SK-N-SH (cell line): ENCODE results near the gene C16orf74. TPM values are rescaled to one million over a fixed set of nuclear protein-coding genes. Genes with fewer than 3 reads are reported as not detected.

Experiments used
- CTCF ChIA-PET: fragments of 300-600, 350-600 bp; formaldehyde crosslinking; extraction: SDS; loops from one replicate; lab custom pipeline; 2021; lab: Yijun Ruan, JAX
- POLR2A ChIA-PET: fragments of 350-600 bp; sonication (Branson Sonifier 250); formaldehyde crosslinking; extraction: SDS; loops from one replicate; lab custom pipeline; 2020; ENCODE audit warnings: antibody characterized with exemption, inconsistent platforms; lab: Yijun Ruan, JAX
- DNase-seq: peaks from one replicate; pipeline ENCODE4 v3.0.0; 2012
- H2AFZ ChIP-seq: fragments of 200-600 bp; sonication (generic); 2 replicates; pipeline ENCODE4 v1.8.1; 2016; ENCODE audit warnings: antibody characterized with exemption, mild to moderate bottlenecking, low read depth
- H3F3A ChIP-seq: fragments of 200-600 bp; sonication (generic); replicated peaks from 2 replicates; pipeline ENCODE3; 2016; ENCODE audit warnings: antibody characterized with exemption, mild to moderate bottlenecking; ENCODE audit not compliant: insufficient read depth
- H3K27ac ChIP-seq, 2 experiments: fragments of 200-500 bp in 1 of 2; fragments of 200-600 bp in 1 of 2; sonication (Bioruptor generic) in 1 of 2; sonication (generic), shearing (Covaris generic) in 1 of 2; 2 replicates each; pipeline versions ENCODE4 v1.5.1 to v1.6.1; 2014 to 2016; ENCODE audit warnings: low read depth in 2 of 2, inconsistent platforms in 1 of 2, low read length in 1 of 2, mild to moderate bottlenecking in 1 of 2, mixed read lengths in 1 of 2
- H3K27me3 ChIP-seq: fragments of 200-600 bp; sonication (generic), shearing (Covaris generic); 2 replicates; pipeline ENCODE4 v1.6.1; 2016; ENCODE audit warnings: mixed run types; ENCODE audit not compliant: insufficient read depth
- H3K36me3 ChIP-seq, 2 experiments: fragments of 200-500 bp in 1 of 2; fragments of 200-600 bp in 1 of 2; sonication (Bioruptor generic) in 1 of 2; sonication (generic) in 1 of 2; replicated peaks in 1 of 2; 2 replicates each; pipeline versions ENCODE3 to v1.5.1; 2014 to 2016; ENCODE audit warnings: low read length in 1 of 2, mild to moderate bottlenecking in 1 of 2; ENCODE audit not compliant: insufficient read depth in 2 of 2, control insufficient read depth in 1 of 2
- H3K4me1 ChIP-seq, 2 experiments: fragments of 200-500 bp in 1 of 2; fragments of 200-600 bp in 1 of 2; sonication (Bioruptor generic) in 1 of 2; sonication (generic), shearing (Covaris generic) in 1 of 2; 2 replicates each; pipeline versions ENCODE4 v1.5.1 to v1.6.1; 2014 to 2016; ENCODE audit warnings: low read depth in 1 of 2, low read length in 1 of 2, mixed run types in 1 of 2; ENCODE audit not compliant: insufficient read depth in 2 of 2, control insufficient read depth in 1 of 2
- H3K4me2 ChIP-seq: fragments of 200-600 bp; sonication (generic), shearing (Covaris generic); 2 replicates; pipeline ENCODE4 v1.6.1; 2017; ENCODE audit warnings: mixed run types
- H3K4me3 ChIP-seq, 2 experiments: fragments of 200-500 bp in 1 of 2; fragments of 200-600 bp in 1 of 2; sonication (Bioruptor generic) in 1 of 2; sonication (generic), shearing (Covaris generic) in 1 of 2; 2 replicates each; pipeline versions ENCODE4 v1.5.1 to v1.8.1; 2014 to 2016; ENCODE audit warnings: low read depth in 2 of 2, inconsistent platforms in 1 of 2, low read length in 1 of 2, mild to moderate bottlenecking in 1 of 2, mixed read lengths in 1 of 2, moderate library complexity in 1 of 2
- H3K79me2 ChIP-seq: fragments of 200-600 bp; sonication (generic); 2 replicates; pipeline ENCODE4 v1.8.1; 2017; ENCODE audit warnings: mild to moderate bottlenecking; ENCODE audit not compliant: insufficient read depth
- H3K9ac ChIP-seq: fragments of 200-600 bp; sonication (generic); 2 replicates; pipeline ENCODE4 v1.6.1; 2017; ENCODE audit warnings: mixed run types
- H3K9me2 ChIP-seq: fragments of 200-600 bp; sonication (generic); 2 replicates; pipeline ENCODE4 v1.6.1; 2017; ENCODE audit warnings: mixed run types
- H3K9me3 ChIP-seq: fragments of 200-600 bp; sonication (generic); 2 replicates; pipeline ENCODE4 v1.6.1; 2017; ENCODE audit warnings: mixed run types, mild to moderate bottlenecking, moderate library complexity
- H4K20me1 ChIP-seq: fragments of 200-600 bp; sonication (generic); 2 replicates; pipeline ENCODE4 v1.6.1; 2017; ENCODE audit warnings: mild to moderate bottlenecking, mixed run types; ENCODE audit not compliant: insufficient read depth
- CHD2 ChIP-seq: fragments of 150-350 bp; IDR thresholded peaks from 2 replicates; pipeline ENCODE4 v1.6.1; 2018; ENCODE audit warnings: low read length; ENCODE audit not compliant: partially characterized antibody
- ELF1 ChIP-seq: IDR thresholded peaks from 2 replicates; pipeline ENCODE4 v1.4.0; 2012
- EZH2phosphoT487 ChIP-seq: fragments of 200-600 bp; sonication (generic); IDR thresholded peaks from 2 replicates; pipeline ENCODE4 v1.6.1; 2017; ENCODE audit warnings: low read depth, mixed run types, mild to moderate bottlenecking, antibody characterized with exemption, moderate library complexity, borderline replicate concordance
- FOXM1 ChIP-seq: IDR thresholded peaks from 2 replicates; pipeline ENCODE4 v1.4.0; 2012; ENCODE audit warnings: low read depth, mild to moderate bottlenecking
- GATA2 ChIP-seq: sonication (generic); formaldehyde crosslinking; IDR thresholded peaks from 2 replicates; pipeline ENCODE4 v1.5.0; 2020; ENCODE audit warnings: mild to moderate bottlenecking, missing genetic modification reagents
- MEF2A ChIP-seq: IDR thresholded peaks from 2 replicates; pipeline ENCODE4 v1.4.0; 2012; ENCODE audit warnings: low read depth, borderline replicate concordance
- NFIC ChIP-seq: IDR thresholded peaks from 2 replicates; pipeline ENCODE4 v1.4.0; 2012; ENCODE audit warnings: borderline replicate concordance
- NRF1 ChIP-seq: IDR thresholded peaks from 2 replicates; pipeline ENCODE4 v1.6.1; 2012; ENCODE audit warnings: low read depth, mild to moderate bottlenecking, low read length
- POLR2AphosphoS5 ChIP-seq: IDR thresholded peaks from 2 replicates; pipeline ENCODE4 v1.6.1; 2012; ENCODE audit warnings: low read depth, low read length
- RCOR1 ChIP-seq: fragments of 150-350 bp; IDR thresholded peaks from 2 replicates; pipeline ENCODE4 v1.6.1; 2017; ENCODE audit warnings: antibody characterized with exemption, low read length
- RXRA ChIP-seq: IDR thresholded peaks from 2 replicates; pipeline ENCODE4 v1.4.0; 2012; ENCODE audit warnings: low read depth, mild to moderate bottlenecking, borderline replicate concordance
- TAF1 ChIP-seq: IDR thresholded peaks from 2 replicates; pipeline ENCODE4 v1.6.1; 2012; ENCODE audit warnings: low read depth, mild to moderate bottlenecking, low read length, moderate library complexity, borderline replicate concordance
- TCF12 ChIP-seq: IDR thresholded peaks from 2 replicates; pipeline ENCODE4 v1.4.0; 2012
- TEAD4 ChIP-seq: IDR thresholded peaks from 2 replicates; pipeline ENCODE4 v1.4.0; 2012; ENCODE audit warnings: mild to moderate bottlenecking, borderline replicate concordance; ENCODE audit not compliant: insufficient read depth
- WGBS: methylation state at CpG from one replicate; pipeline ENCODE4 v1.1.6; 2017; ENCODE audit warnings: low lambda C conversion rate; 5-methylcytosine and 5-hydroxymethylcytosine counted together
- polyA plus RNA-seq, 3 experiments: library from polyadenylated mRNA; depleted of rRNA; stranded (reverse); fragments of >200 nt; gene quantifications; 2 replicates each; pipeline ENCODE4 v1.2.3, GENCODE V29; 2012
- TF ChIP-seq, protein P1 (sequence below): IDR thresholded peaks from 2 replicates; pipeline ENCODE4 v1.6.1; 2012; ENCODE audit warnings: mild to moderate bottlenecking, low read depth, low read length, moderate library complexity
- TF ChIP-seq, protein P2 (sequence below): fragments of 150-350 bp; IDR thresholded peaks from 2 replicates; pipeline ENCODE4 v1.6.1; 2017; ENCODE audit warnings: antibody characterized with exemption, low read length, low read depth, borderline replicate concordance
- TF ChIP-seq, protein P3 (sequence below): fragments of 200-600 bp; sonication (generic); IDR thresholded peaks from 2 replicates; pipeline ENCODE4 v1.6.1; 2017; ENCODE audit warnings: antibody characterized with exemption, mild to moderate bottlenecking, moderate library complexity

The C16orf74 gene
- polyA plus RNA-seq, 1 of the 3 experiments (the other 2 are of a cell fraction): 27.2 TPM

DNA sequence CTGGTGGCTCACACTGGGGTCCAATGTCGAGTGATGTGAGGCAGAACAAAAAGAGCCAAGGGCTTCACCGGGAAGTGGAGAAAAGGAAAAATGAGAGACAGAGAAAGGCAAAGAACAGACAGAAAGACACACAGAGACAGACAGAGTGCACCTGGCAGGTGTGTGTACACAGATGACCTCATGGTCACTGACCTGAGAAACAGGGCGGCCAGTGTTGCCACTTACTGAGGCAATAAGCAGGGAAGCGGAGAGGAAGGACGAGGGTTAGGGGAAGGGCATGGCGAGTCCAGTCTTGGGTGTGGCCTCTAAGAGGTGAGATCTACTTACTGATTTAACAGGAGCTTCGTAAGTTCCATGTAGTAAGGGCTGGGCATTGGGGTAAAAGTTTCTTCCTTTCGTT, 69.6 kb downstream of the C16orf74 start (continued):
- TF ChIP-seq TEAD4: no peak

DNA sequence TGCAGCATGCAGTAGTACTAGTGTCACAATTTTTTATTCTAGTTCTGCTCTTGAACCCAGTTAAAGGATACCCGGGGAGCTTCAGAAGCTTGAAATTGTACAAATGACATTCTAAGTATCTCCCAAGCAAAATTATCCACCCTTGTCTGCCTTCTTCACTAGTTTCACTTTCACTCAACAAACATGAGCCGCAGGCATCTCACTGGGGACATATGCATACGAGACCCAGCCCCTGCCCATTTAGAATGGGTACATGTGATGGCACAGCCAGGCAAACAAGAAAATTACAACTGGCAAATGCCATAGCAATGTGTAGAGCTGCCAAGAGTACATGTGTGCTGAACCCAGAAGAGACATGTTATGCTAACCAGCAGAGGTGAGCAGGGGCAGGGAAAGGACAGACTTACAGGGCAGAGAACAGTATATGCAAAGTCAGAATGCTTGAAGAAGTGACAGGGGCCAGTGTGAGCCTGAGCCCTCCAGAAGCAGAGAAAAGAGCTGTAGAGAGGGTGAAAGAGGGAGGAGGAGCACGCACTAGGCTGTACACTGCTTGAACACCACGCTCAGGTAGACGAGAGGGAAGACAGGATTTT, 70.4 kb downstream of the C16orf74 start:
- Histone ChIP-seq H2AFZ (no peak overlapping the region), H3K4me2 (no peak overlapping the region), H3K4me1 (peaks cover 0 to 24% of the 10 kb centered on the region in 2 experiments; a peak in 2 of 4 replicates), H3K9me2 (no peaks in the 10 kb centered on the region), H3K79me2 (peaks cover 7% of the 10 kb centered on the region; the same call in 1 of the 2 replicates), H3K27me3 (no peaks in the 10 kb centered on the region), H3K27ac (no peak overlapping the region; a peak in 1 of 4 replicates), H3K36me3 (peaks cover 29 to 33% of the 10 kb centered on the region in 2 experiments), H3K4me3 (no peak overlapping the region), H4K20me1 (no peaks in the 10 kb centered on the region), H3F3A (peaks cover under 1% of the 10 kb centered on the region), H3K9me3 (no peaks in the 10 kb centered on the region), H3K9ac (no peak overlapping the region)
- CTCF ChIA-PET: interaction anchor here (1.7 to 13.2 kb wide), 2 partner anchors 21 to 37 kb away, joined by 5 to 138 read pairs; no protein-coding TSS in a partner anchor
- TF ChIP-seq POLR2AphosphoS5 (no peak), RCOR1 (no peak), ELF1 (no peak), NRF1 (no peak), EZH2phosphoT487 (no peak), CHD2 (no peak), GATA2 (CRISPR knock-in tag) (no peak), TEAD4 (no peak), TCF12 (no peak), RXRA (no peak), NFIC (no peak), TAF1 (no peak), MEF2A (no peak), FOXM1 (no peak)
- TF ChIP-seq, protein P1, sequence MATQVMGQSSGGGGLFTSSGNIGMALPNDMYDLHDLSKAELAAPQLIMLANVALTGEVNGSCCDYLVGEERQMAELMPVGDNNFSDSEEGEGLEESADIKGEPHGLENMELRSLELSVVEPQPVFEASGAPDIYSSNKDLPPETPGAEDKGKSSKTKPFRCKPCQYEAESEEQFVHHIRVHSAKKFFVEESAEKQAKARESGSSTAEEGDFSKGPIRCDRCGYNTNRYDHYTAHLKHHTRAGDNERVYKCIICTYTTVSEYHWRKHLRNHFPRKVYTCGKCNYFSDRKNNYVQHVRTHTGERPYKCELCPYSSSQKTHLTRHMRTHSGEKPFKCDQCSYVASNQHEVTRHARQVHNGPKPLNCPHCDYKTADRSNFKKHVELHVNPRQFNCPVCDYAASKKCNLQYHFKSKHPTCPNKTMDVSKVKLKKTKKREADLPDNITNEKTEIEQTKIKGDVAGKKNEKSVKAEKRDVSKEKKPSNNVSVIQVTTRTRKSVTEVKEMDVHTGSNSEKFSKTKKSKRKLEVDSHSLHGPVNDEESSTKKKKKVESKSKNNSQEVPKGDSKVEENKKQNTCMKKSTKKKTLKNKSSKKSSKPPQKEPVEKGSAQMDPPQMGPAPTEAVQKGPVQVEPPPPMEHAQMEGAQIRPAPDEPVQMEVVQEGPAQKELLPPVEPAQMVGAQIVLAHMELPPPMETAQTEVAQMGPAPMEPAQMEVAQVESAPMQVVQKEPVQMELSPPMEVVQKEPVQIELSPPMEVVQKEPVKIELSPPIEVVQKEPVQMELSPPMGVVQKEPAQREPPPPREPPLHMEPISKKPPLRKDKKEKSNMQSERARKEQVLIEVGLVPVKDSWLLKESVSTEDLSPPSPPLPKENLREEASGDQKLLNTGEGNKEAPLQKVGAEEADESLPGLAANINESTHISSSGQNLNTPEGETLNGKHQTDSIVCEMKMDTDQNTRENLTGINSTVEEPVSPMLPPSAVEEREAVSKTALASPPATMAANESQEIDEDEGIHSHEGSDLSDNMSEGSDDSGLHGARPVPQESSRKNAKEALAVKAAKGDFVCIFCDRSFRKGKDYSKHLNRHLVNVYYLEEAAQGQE: no peak
- TF ChIP-seq, protein P2, sequence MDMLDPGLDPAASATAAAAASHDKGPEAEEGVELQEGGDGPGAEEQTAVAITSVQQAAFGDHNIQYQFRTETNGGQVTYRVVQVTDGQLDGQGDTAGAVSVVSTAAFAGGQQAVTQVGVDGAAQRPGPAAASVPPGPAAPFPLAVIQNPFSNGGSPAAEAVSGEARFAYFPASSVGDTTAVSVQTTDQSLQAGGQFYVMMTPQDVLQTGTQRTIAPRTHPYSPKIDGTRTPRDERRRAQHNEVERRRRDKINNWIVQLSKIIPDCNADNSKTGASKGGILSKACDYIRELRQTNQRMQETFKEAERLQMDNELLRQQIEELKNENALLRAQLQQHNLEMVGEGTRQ: no peak
- TF ChIP-seq, protein P3, sequence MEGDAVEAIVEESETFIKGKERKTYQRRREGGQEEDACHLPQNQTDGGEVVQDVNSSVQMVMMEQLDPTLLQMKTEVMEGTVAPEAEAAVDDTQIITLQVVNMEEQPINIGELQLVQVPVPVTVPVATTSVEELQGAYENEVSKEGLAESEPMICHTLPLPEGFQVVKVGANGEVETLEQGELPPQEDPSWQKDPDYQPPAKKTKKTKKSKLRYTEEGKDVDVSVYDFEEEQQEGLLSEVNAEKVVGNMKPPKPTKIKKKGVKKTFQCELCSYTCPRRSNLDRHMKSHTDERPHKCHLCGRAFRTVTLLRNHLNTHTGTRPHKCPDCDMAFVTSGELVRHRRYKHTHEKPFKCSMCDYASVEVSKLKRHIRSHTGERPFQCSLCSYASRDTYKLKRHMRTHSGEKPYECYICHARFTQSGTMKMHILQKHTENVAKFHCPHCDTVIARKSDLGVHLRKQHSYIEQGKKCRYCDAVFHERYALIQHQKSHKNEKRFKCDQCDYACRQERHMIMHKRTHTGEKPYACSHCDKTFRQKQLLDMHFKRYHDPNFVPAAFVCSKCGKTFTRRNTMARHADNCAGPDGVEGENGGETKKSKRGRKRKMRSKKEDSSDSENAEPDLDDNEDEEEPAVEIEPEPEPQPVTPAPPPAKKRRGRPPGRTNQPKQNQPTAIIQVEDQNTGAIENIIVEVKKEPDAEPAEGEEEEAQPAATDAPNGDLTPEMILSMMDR: no peak
- 95% methylated on average over 6 of the region's 6 CpGs for WGBS
- no peak for DNase-seq
- POLR2A ChIA-PET: no interaction called here
